HuH-7.5 (cell line): ENCODE results near the gene RNU1-3.
A peak's percentile ranks its signal among the peaks of the same experiment; 100 is the strongest.
"Not testable (repeated sequence)": the region's sequence is repeated elsewhere in the genome, so short reads cannot be mapped to it uniquely, and the experiment has no call there.

Experiments
- DNase-seq: peaks from one replicate; pipeline ENCODE4 v3.0.0; 2011; ENCODE audit warnings: low spot score

The RNU1-3 gene

GRCh38 chr1:16651560-16651959 lies 15.2 kb downstream of the RNU1-3 start:
- not testable (repeated sequence) for DNase-seq

GRCh38 chr1:16649960-16650359 lies 16.8 kb downstream of the RNU1-3 start:
- DNase-seq = not testable (repeated sequence)

- not testable (repeated sequence) for DNase-seq
Measured at GRCh38 chr1:16649390-16649789, 17.4 kb downstream of the RNU1-3 start.

GRCh38 chr1:16648756-16649155 lies 18.0 kb downstream of the RNU1-3 start:
- not testable (repeated sequence) for DNase-seq

GRCh38 chr1:16648250-16648649 lies 18.5 kb downstream of the RNU1-3 start:
- not testable (repeated sequence) for DNase-seq

GRCh38 chr1:16647179-16648176 lies 19.3 kb downstream of the RNU1-3 start:
- not testable (repeated sequence) for DNase-seq

DNA sequence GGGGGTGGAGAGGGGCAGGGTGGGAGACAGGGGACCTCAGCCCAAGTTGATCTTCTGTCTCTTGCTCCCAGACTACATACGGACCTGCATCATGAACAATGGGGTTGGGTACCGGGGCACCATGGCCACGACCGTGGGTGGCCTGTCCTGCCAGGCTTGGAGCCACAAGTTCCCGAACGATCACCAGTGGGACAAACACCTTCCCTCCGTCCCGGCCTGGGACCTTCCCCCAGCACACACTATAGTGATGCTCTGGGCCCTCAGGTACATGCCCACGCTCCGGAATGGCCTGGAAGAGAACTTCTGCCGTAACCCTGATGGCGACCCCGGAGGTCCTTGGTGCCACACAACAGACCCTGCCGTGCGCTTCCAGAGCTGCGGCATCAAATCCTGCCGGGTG lies 20.0 kb downstream of the RNU1-3 start:
- not testable (repeated sequence) for DNase-seq

DNA sequence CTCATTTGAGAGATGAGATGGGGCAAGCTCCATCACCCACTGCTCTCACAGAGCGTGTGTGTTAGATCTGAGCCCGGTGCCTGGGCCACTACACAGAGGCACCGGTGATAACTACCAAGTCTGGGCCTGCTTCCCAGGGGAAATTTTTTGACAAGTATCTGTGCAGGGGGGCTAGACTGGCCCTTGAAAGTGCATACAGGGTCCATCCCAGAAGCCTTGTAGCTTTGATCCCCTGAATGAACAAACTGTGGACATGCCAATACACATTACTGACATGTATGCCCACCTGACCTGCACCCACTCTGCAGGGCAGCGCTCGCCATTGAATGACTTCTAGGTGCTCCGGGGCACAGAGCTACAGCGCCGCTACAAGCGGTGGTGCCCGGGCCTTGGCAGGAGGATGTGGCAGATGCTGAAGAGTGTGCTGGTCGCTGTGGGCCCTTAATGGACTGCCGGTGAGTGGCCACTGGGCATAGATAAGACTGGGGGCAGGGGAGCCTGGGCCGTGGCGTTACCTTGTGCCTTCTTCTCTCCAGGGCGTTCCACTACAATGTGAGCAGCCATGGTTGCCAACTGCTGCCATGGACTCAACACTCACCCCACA lies 20.6 kb downstream of the RNU1-3 start:
- not testable (repeated sequence) for DNase-seq

DNA sequence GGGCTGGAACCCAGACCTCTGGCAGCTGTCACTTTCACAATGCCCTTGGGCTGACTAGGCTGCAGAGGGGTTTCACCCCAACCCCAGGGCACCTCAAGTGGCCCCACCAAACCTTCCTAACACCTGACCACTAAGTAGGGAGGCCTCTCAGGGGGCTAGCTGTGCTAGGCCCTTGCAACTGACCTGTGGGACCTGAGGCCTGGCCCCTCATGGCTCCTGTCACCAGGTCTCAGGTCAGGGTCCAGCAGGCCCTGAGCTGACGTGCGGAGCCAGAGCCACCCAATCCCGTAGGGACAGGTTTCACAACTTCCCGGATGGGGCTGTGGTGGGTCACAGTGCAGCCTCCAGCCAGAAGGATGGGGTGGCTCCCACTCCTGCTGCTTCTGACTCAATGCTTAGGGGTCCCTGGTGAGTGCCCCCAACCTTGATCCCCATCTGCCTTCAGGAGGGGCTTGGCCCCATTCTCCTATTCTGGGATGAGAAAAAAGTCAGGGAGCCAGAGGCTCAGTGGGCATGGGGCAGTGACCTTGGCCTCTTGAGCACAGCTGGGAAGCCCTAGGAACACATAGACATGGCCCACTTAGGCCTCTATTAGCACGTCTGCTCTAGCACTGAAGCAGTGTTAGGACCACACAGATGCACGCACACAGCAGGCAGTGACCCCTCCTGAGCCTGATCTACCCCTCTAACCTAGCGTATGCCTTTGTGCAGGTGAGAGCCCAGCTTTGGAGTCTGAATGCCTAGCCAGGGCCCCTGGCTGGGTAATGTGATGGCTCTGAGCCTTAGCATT lies 21.3 kb downstream of the RNU1-3 start:
- peak; percentile 89 for DNase-seq

DNA sequence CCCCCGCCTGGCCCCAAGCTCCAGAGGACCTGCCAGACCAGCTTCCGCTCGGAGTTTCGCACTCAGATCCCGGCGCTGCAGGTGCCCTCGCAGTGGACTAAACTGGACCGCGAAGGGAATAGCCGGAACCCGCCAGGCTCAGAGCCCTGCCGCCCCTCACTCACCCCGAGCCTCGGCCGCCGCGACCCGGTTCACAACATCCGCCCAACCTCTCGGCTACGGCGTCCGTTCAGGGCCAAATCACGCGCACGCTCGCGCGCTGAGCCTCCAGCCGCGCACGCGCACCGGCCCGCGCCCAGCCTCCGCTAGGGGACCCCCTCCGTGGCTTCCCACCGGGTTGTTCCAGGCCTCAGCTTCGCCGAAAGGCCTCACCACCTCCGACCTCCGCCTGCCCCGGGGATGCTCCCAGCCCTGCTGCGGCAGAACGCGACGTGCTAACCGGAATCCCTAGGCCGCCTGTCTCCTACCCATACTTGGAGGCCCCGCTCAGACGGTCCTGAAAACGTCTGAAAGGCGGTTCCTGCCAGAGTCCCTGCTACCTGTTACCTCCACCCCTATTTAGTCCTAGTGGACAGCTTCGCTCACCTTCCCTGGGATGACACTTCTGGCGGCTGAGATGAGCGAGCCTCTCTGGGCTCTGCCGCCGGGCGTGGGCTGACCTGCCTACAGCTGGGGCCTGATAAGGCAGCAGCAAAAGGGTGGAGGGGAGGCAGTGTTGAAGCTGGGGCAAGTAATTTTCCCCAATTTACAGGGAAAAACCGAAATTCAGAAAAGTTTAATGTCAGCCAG lies 22.1 kb downstream of the RNU1-3 start:
- peak; percentile 98 for DNase-seq

DNA sequence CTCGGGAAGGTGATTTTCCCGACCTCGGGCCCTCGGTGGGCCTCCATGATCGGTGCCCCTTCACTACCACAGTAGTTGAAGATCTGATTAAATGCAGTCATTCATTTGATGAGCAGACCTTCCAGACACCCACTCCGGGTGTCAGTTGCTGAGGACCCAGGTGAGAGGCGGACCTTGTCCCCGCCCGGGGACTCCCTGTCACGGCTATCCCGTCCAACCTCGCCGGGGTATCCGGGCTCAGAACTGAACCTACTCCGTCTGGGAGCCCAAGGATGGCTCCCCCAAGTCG lies 22.6 kb downstream of the RNU1-3 start:
- DNase-seq = peak; percentile 42

GRCh38 chr1:16643476-16644192 lies 23.1 kb downstream of the RNU1-3 start:
- not testable (repeated sequence) for DNase-seq

GRCh38 chr1:16643001-16643411 lies 23.7 kb downstream of the RNU1-3 start:
- DNase-seq = not testable (repeated sequence)

DNA sequence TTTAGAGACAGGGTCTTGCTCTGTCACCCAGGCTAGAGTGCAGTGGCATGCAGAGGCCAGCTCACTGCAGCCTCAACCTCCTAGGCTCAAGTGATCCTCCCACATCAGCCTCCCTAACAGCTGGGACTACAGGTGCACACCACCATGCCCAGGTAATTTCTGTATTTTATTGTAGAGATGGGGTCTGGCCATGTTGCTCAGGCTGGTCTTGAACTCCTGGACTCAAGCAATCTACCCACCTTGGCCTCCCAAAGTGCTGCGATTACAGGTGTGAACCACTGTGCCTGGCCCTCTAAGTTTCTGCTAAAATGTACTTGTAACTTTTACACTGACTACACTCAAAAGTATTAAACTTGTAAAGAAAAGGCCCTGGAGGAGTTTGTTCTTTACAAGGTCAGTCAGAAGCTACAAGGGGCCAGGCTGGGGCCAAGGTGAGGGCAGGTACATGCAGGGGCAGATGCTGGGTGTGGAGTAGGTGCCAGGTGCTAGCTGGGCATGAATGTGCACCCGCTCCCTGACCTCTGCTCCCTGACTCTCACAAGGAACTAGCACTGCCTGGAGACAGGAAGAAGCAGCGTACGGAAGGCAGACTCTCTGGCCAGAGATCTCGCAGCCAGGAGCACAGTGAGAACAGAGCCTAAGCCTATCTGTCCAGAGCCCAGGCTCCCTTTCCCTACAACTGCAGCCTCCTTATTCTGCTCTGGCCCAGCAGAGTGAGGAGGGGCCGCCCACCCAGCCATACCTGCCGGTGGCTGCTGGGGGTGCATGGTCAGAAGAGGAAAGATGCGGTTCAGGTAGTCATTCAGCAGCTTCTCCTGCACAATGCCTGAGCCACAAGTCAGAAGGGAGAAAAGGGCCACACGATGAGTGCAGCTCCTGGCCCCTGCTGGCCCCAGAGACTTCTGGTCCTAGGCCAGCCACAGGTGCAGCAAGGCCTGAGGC lies 24.5 kb downstream of the RNU1-3 start:
- DNase-seq = not testable (repeated sequence)

GRCh38 chr1:16641159-16641975 lies 25.4 kb downstream of the RNU1-3 start:
- DNase-seq = not testable (repeated sequence)

- not testable (repeated sequence) for DNase-seq
Measured at GRCh38 chr1:16639091-16640031, 27.4 kb downstream of the RNU1-3 start.

GRCh38 chr1:16637941-16638778 lies 28.6 kb downstream of the RNU1-3 start:
- DNase-seq = not testable (repeated sequence)
